Retinal pigment epithelial cell (primary cell): Measurements from ENCODE around the gene GDPD2.

Source experiments
- DNase-seq: peaks from one replicate; pipeline ENCODE4 v3.0.0-alpha.2; 2010; ENCODE audit warnings: low read depth
- H3K4me3 ChIP-seq: 2 replicates; pipeline ENCODE4 v1.5.1; 2011; ENCODE audit warnings: mild to moderate bottlenecking, low read length, control low read depth, moderate library complexity
- TF ChIP-seq, protein P1 (sequence below): conservative IDR thresholded peaks from 2 replicates; pipeline ENCODE4 v1.5.1; 2011; ENCODE audit warnings: low read depth, low read length, control low read depth, inconsistent platforms

GDPD2 gene

DNA sequence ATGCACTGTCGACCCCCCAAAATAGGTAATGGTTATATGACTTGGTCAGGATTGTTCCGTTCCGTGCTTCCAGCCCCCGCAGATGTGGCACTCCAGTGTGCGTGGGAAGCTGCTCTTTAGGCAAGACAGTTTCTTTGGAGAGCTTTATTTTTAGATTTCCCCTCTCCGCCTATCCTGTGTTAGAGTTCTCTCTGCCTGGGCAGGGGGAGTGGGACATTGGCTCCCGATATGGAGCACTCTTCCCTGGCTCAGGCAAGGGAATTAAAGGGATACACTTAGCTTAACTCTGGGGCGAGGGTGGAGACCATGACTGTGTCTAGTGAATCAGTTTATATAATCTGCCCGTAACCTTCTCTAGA, 57.5 kb downstream of the GDPD2 start:
- no peak for DNase-seq
- TF ChIP-seq, protein P1, sequence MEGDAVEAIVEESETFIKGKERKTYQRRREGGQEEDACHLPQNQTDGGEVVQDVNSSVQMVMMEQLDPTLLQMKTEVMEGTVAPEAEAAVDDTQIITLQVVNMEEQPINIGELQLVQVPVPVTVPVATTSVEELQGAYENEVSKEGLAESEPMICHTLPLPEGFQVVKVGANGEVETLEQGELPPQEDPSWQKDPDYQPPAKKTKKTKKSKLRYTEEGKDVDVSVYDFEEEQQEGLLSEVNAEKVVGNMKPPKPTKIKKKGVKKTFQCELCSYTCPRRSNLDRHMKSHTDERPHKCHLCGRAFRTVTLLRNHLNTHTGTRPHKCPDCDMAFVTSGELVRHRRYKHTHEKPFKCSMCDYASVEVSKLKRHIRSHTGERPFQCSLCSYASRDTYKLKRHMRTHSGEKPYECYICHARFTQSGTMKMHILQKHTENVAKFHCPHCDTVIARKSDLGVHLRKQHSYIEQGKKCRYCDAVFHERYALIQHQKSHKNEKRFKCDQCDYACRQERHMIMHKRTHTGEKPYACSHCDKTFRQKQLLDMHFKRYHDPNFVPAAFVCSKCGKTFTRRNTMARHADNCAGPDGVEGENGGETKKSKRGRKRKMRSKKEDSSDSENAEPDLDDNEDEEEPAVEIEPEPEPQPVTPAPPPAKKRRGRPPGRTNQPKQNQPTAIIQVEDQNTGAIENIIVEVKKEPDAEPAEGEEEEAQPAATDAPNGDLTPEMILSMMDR: no peak
- H3K4me3 ChIP-seq: no peak overlapping the region

DNA sequence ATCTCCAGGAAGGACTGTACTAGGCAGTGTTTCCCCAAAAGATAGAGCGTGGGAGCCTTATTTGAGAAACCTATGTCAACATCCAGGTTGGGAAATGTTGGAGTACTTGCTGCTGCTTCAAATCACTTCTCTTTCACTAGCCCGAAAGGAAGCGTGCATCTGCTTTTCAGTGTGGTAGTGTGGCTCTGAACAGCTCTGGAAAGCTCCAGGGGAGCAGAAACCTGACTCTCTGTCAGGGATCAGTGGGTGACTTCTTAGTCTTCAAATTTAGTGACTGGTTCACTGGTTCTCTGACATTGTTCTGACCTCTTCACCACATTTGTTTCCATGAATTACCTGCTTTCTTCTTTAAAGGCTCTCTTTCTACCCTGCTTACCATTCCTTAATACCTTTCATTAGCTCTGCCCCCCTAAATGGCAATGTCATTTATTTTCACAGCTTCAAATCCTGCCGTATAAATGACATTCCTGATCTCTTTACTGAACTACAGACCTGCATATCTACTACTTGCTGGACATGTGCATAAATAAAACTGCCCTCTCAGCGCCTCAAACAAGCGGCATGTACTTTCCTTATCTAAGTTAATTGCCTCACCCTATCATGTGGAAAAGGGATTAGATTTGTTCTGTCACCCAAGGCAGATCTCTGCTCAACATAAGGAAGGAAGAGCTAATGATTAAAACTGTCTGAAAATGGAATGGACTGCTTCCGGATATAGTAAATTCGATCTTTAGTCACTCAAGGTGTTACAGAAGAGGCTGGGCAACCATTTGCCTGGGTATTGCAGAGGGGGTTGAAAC, 58.6 kb downstream of the GDPD2 start:
- TF ChIP-seq, protein P1: no peak
- H3K4me3 ChIP-seq: no peak overlapping the region
- no peak for DNase-seq

DNA sequence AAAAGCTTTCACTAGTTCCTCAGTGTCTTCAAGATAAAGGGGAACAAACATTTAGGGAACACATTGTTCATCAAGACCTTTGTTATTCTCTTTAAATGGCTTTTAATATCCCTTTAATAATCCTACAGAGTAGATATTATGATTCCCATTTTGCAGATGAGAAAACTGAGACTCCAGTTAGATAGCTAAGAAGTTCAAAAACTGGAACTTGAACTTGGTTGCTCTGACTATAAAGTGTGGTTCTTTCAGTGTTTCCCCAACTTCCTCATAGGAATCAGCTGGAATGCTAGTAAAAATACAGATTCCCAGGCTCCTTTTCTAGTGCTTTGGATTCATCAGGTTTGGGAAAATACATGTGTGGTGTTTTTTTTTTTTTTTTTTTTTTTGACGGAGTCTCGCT, 59.2 kb downstream of the GDPD2 start:
- DNase-seq: no peak
- no peak overlapping the region for H3K4me3 ChIP-seq
- TF ChIP-seq, protein P1: no peak
